OCI-LY3 (cell line): ENCODE measurements around the gene MAP1B.

Source experiments
- H2AFZ ChIP-seq: fragments of 200-600, 300-600 bp; shearing (Covaris generic); 2 replicates; pipeline ENCODE4 v1.6.0; 2014; ENCODE audit warnings: antibody characterized with exemption, low read depth, low read length
- H3K27ac ChIP-seq: fragments of 200-600, 300-600 bp; sonication (generic); 2 replicates; pipeline ENCODE4 v1.5.1; 2014; ENCODE audit warnings: mild to moderate bottlenecking, low read length, moderate library complexity, mixed read lengths
- H3K27me3 ChIP-seq: fragments of 200-600, 300-600 bp; sonication (generic); 2 replicates; pipeline ENCODE4 v1.6.1; 2014; ENCODE audit warnings: low read depth, low read length, mixed read lengths
- H3K36me3 ChIP-seq: fragments of 200-600, 300-600 bp; sonication (generic); replicated peaks from 2 replicates; pipeline ENCODE3; 2014; ENCODE audit warnings: low read depth, low read length, mixed read lengths
- H3K4me1 ChIP-seq: fragments of 300-600, 200-600 bp; sonication (generic); 2 replicates; pipeline ENCODE4 v1.6.1; 2014; ENCODE audit warnings: low read length, mixed read lengths
- H3K4me2 ChIP-seq: fragments of 200-600, 300-600 bp; sonication (generic); 2 replicates; pipeline ENCODE4 v1.6.1; 2014; ENCODE audit warnings: low read length, mixed read lengths
- H3K4me3 ChIP-seq: fragments of 300-600, 200-600 bp; sonication (generic); 2 replicates; pipeline ENCODE4 v1.5.1; 2014; ENCODE audit warnings: antibody characterized with exemption, mild to moderate bottlenecking, low read length, moderate library complexity
- H3K79me2 ChIP-seq: fragments of 300-600, 200-600 bp; shearing (Covaris generic); 2 replicates; pipeline ENCODE4 v1.6.1; 2014; ENCODE audit warnings: mild to moderate bottlenecking, low read length, mixed read lengths
- H3K9ac ChIP-seq: fragments of 300-600, 200-600 bp; shearing (Covaris generic); 2 replicates; pipeline ENCODE4 v1.6.0; 2014; ENCODE audit warnings: mild to moderate bottlenecking, low read length, moderate library complexity
- H3K9me3 ChIP-seq: fragments of 200-600, 300-600 bp; shearing (Covaris generic); 2 replicates; pipeline ENCODE4 v1.6.1; 2014; ENCODE audit warnings: low read length, mixed read lengths; ENCODE audit not compliant: insufficient read depth
- H4K20me1 ChIP-seq: fragments of 200-600, 300-600 bp; sonication (generic); 2 replicates; pipeline ENCODE4 v1.6.1; 2016; ENCODE audit warnings: low read length, mixed read lengths; ENCODE audit not compliant: insufficient read depth
- EZH2phosphoT487 ChIP-seq: fragments of 200-600 bp; shearing (Covaris generic); IDR thresholded peaks from 2 replicates; pipeline ENCODE4 v1.6.1; 2018; ENCODE audit warnings: antibody characterized with exemption, mixed run types, low read depth
- TF ChIP-seq, protein P1 (sequence below): fragments of 200-600, 300-600 bp; sonication (generic); IDR thresholded peaks from 2 replicates; pipeline ENCODE4 v1.5.1; 2014; ENCODE audit warnings: antibody characterized with exemption, low read length, low read depth

Gene MAP1B

GRCh38 chr5:72189146-72189545, 81.9 kb downstream of the MAP1B start:
- H3K9me3 ChIP-seq: no peaks in the 10 kb centered on the region
- no peak overlapping the region for H3K4me2 ChIP-seq
- no peaks in the 10 kb centered on the region for H4K20me1 ChIP-seq
- peaks cover 48% of the 10 kb centered on the region for H3K27me3 ChIP-seq
- H3K4me3 ChIP-seq: no peak overlapping the region
- peaks cover 7% of the 10 kb centered on the region for H3K4me1 ChIP-seq
- H3K27ac ChIP-seq: no peak overlapping the region
- no peak overlapping the region for H3K9ac ChIP-seq
- no peak overlapping the region for H2AFZ ChIP-seq
- H3K36me3 ChIP-seq: no peaks in the 10 kb centered on the region
- TF ChIP-seq, protein P1, sequence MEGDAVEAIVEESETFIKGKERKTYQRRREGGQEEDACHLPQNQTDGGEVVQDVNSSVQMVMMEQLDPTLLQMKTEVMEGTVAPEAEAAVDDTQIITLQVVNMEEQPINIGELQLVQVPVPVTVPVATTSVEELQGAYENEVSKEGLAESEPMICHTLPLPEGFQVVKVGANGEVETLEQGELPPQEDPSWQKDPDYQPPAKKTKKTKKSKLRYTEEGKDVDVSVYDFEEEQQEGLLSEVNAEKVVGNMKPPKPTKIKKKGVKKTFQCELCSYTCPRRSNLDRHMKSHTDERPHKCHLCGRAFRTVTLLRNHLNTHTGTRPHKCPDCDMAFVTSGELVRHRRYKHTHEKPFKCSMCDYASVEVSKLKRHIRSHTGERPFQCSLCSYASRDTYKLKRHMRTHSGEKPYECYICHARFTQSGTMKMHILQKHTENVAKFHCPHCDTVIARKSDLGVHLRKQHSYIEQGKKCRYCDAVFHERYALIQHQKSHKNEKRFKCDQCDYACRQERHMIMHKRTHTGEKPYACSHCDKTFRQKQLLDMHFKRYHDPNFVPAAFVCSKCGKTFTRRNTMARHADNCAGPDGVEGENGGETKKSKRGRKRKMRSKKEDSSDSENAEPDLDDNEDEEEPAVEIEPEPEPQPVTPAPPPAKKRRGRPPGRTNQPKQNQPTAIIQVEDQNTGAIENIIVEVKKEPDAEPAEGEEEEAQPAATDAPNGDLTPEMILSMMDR: no peak
- TF ChIP-seq EZH2phosphoT487: no peak
- no peaks in the 10 kb centered on the region for H3K79me2 ChIP-seq

DNA sequence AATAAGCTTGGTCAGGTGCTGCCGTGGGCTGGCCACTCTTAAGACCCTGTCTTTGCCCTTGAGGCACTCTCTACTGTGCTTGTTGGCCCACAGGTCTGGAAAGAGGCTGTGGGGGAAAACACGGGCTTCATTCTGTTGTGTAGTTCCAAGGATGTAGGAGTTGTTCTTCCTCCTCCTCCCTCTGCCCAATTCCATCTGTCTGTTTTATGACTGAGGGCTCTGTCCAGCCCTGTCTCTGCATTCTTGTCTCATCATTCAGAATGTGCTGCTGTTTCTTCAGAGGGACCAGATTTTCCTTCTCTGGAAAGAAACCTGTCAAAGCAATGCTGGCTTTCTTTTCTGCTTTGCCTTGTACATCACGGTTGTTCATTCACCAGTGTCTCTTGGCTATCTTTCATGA, 84.1 kb downstream of the MAP1B start:
- Histone ChIP-seq H3K9me3 (no peaks in the 10 kb centered on the region), H3K4me3 (no peak overlapping the region), H2AFZ (no peak overlapping the region), H3K36me3 (no peaks in the 10 kb centered on the region), H3K4me2 (no peak overlapping the region), H4K20me1 (no peaks in the 10 kb centered on the region), H3K9ac (no peak overlapping the region), H3K27me3 (peaks cover 67% of the 10 kb centered on the region), H3K4me1 (peaks cover 22% of the 10 kb centered on the region), H3K27ac (no peak overlapping the region), H3K79me2 (no peaks in the 10 kb centered on the region)
- no peak for TF ChIP-seq EZH2phosphoT487
- TF ChIP-seq, protein P1: no peak

GRCh38 chr5:72194846-72195245, 87.6 kb downstream of the MAP1B start:
- H3K9me3 ChIP-seq: no peaks in the 10 kb centered on the region
- H3K4me2 ChIP-seq: peak overlapping the region; percentile 71
- H3K4me3 ChIP-seq: peak overlapping the region; percentile 47
- no peaks in the 10 kb centered on the region for H4K20me1 ChIP-seq
- no peak overlapping the region for H3K27ac ChIP-seq
- H2AFZ ChIP-seq: no peak overlapping the region
- no peaks in the 10 kb centered on the region for H3K79me2 ChIP-seq
- no peaks in the 10 kb centered on the region for H3K36me3 ChIP-seq
- H3K4me1 ChIP-seq: peaks cover 15% of the 10 kb centered on the region
- H3K9ac ChIP-seq: no peak overlapping the region
- peaks cover 73% of the 10 kb centered on the region for H3K27me3 ChIP-seq
- TF ChIP-seq EZH2phosphoT487: peak; percentile 48; the same call in 1 of the 2 replicates
- TF ChIP-seq, protein P1: no peak

DNA sequence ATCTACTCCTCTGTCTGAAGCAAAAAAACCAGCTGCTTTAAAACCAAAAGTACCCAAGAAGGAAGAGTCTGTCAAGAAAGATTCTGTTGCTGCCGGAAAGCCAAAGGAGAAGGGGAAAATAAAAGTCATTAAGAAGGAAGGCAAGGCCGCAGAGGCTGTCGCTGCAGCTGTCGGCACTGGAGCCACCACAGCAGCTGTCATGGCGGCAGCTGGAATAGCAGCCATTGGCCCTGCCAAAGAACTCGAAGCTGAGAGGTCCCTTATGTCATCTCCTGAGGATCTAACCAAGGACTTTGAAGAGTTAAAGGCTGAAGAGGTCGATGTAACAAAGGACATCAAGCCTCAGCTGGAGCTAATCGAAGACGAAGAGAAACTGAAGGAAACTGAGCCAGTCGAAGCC, 88.3 kb downstream of the MAP1B start:
- Histone ChIP-seq H3K27me3 (peaks cover 67% of the 10 kb centered on the region), H3K36me3 (no peaks in the 10 kb centered on the region), H2AFZ (no peak overlapping the region), H4K20me1 (no peaks in the 10 kb centered on the region), H3K79me2 (no peaks in the 10 kb centered on the region), H3K4me1 (peaks cover 15% of the 10 kb centered on the region), H3K9me3 (no peaks in the 10 kb centered on the region), H3K9ac (no peak overlapping the region), H3K4me3 (peak overlapping the region; percentile 47; the same call in 1 of the 2 replicates), H3K4me2 (peak overlapping the region; percentile 71), H3K27ac (no peak overlapping the region)
- TF ChIP-seq EZH2phosphoT487: no peak
- TF ChIP-seq, protein P1: no peak
